Psoas muscle (tissue), 8 donors: Measurements from ENCODE around the gene ABHD3. TPM values are rescaled to one million over a fixed set of nuclear protein-coding genes. Genes with fewer than 3 reads are reported as not detected.
"Not testable (repeated sequence)": the region's sequence is repeated elsewhere in the genome, so short reads cannot be mapped to it uniquely, and the experiment has no call there.

ENCODE experiments used
- ATAC-seq, 4 donors: fragments of 200-7000 bp; cut with Tn5 transposase; one replicate each; pipeline ENCODE4 v1.9.1; 2020; ENCODE audit warnings: moderate library complexity in 3 of 4, mild to moderate bottlenecking in 2 of 4
- DNase-seq, 2 donors: peaks; one replicate each; pipeline ENCODE4 v3.0.0-alpha.2; 2020
- H3K27ac ChIP-seq: fragments of 200-600 bp; one replicate; pipeline ENCODE4 v1.8.0; 2022
- H3K27me3 ChIP-seq, 3 donors: fragments of 200-600 bp in 1 of 3; one replicate each; pipeline versions ENCODE4 v1.6.1 to v1.8.0; 2013 to 2022; ENCODE audit warnings: low read length in 2 of 3, mild to moderate bottlenecking in 2 of 3, moderate library complexity in 1 of 3; ENCODE audit not compliant: insufficient read depth in 3 of 3
- H3K36me3 ChIP-seq, 2 donors: fragments of 200-600 bp in 1 of 2; one replicate each; pipeline versions ENCODE4 v1.6.1 to v1.8.0; 2013 to 2022; ENCODE audit warnings: low read depth in 1 of 2, mild to moderate bottlenecking in 1 of 2, moderate library complexity in 1 of 2; ENCODE audit not compliant: insufficient read depth in 1 of 2
- H3K4me1 ChIP-seq: fragments of 200-600 bp; one replicate; pipeline ENCODE4 v1.8.0; 2022
- H3K4me3 ChIP-seq: fragments of 200-600 bp; one replicate; pipeline ENCODE4 v1.8.0; 2022; ENCODE audit warnings: mild to moderate bottlenecking
- H3K9me3 ChIP-seq: fragments of 200-600 bp; one replicate; pipeline ENCODE4 v1.8.0; 2022
- WGBS, 3 donors: extraction: QIAGEN DNeasy Blood & Tissue Kit; methylation state at CpG; one replicate each; pipeline versions ENCODE4 v1.1.6 to v1.1.7; 2013; 5-methylcytosine and 5-hydroxymethylcytosine counted together
- intact Hi-C, 2 donors: fragments of 100-400 bp; cut with DNase I; formaldehyde crosslinking; loops; one replicate each; pipeline versions ENCODE4 v1.11.0 to v1.14.2; 2022
- polyA plus RNA-seq, 3 donors: library from polyadenylated mRNA; stranded (reverse); fragments of 200-250 nt; gene quantifications; one replicate each; pipeline ENCODE4 v1.2.3, GENCODE V29; 2013
- total RNA-seq, 4 donors: library from RNA; stranded (reverse); fragmentation: NEBNext Ultra II Directional in 2 of 4; extraction: Animal tissue kit (Norgen Biotek cat#: 25700) in 2 of 4; gene quantifications; one replicate each; pipeline versions ENCODE4 v1.2.1 to v1.2.4, GENCODE V29; 2021 to 2023
- TF ChIP-seq, protein P1 (sequence below): fragments of 200-600 bp; IDR thresholded peaks from one replicate; pipeline ENCODE4 v1.8.0; 2022; ENCODE audit warnings: antibody characterized with exemption
- donor health status: healthy with polysubstance abuse.
- donor health status: DM: no; HTN: no; CAD: no; lungs with moderate emphysema.
- donor health status: Bipolar disorder and iron deficiency.
- donor health status: healthy.
- donor health status: DM: yes; HTN: yes; CAD: no.
- donor health status: DM: no; HTN: no; CAD: no.
- donor health status: DM: no; HTN: no; CAD: no.
- donor health status: DM: yes; HTN: yes; CAD: no.

ABHD3 gene
- total and polyA plus RNA-seq, 7 donors, result 3.8 to 12.4 (median 5.9) TPM

DNA sequence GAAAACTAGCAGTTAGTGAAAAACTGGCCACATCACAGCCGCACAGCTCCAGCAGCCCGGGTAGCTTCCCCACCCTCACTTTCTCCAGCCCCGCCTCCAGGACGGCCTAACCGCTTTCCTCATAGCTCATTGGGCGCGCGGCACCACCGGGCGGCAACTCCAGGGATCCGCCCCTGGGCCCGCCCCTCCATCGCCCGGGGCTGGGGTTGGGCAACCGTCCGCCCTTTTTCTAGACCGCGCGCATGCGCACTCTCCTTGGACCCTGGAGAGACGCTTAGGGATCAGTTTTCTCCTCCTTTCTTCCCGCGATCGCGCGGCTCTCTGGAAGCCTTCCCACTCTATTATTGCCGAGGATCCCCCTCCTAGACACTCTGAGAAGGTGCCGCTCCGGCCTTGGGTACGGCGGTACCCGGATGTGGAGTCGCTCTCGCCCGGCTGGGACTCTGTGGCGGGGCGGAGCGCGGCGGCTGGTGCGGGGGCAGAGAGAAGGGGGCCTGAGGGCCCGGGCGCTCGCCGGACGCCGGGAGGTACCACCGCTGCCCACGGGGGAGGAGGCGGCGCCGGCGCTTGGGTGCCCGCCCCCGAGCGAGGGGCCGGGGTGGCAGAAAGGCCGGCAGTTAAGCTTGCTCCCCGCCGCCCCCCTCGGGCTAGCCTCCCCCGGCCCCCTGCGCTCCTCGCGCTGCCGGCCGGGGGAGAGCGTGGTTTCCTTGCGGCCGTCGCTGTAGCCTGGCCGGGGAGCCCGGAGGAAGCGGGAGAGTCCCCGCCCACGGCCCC is 36.2 kb upstream of the ABHD3 start, which contains the start of gene MIB1:
Gene MIB1, plus strand, starts transcription at position 255 of the 774 bp plus-strand sequence. CDS start 792 bp downstream, outside the sequence.
- H3K36me3 ChIP-seq, result no peaks in the 10 kb centered on the region
- 0 to 2% (median 1%) methylated on average over 45 to 76 of the region's 76 CpGs for WGBS, 3 donors
- DNase-seq (peak; percentile 99), ATAC-seq (peak; percentile 98 to 99 (median 99))
- intact Hi-C loops, result loop anchor here (2.0 to 5.0 kb wide), 2 partner anchors 36 to 38 kb away; partner anchors contain the start of gene ABHD3 (in 2 of the 2)
- peak within 1 kb of the TSS; percentile 99 for H3K4me3 ChIP-seq
- H3K27ac ChIP-seq, result peak within 1 kb of the TSS; percentile 99
- TF ChIP-seq, protein P1, sequence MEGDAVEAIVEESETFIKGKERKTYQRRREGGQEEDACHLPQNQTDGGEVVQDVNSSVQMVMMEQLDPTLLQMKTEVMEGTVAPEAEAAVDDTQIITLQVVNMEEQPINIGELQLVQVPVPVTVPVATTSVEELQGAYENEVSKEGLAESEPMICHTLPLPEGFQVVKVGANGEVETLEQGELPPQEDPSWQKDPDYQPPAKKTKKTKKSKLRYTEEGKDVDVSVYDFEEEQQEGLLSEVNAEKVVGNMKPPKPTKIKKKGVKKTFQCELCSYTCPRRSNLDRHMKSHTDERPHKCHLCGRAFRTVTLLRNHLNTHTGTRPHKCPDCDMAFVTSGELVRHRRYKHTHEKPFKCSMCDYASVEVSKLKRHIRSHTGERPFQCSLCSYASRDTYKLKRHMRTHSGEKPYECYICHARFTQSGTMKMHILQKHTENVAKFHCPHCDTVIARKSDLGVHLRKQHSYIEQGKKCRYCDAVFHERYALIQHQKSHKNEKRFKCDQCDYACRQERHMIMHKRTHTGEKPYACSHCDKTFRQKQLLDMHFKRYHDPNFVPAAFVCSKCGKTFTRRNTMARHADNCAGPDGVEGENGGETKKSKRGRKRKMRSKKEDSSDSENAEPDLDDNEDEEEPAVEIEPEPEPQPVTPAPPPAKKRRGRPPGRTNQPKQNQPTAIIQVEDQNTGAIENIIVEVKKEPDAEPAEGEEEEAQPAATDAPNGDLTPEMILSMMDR, result peak; percentile 3
- peaks cover 5% of the 10 kb centered on the region for H3K9me3 ChIP-seq
- peaks cover 5% of the 10 kb centered on the region for H3K4me1 ChIP-seq
- no peaks in the 10 kb centered on the region for H3K27me3 ChIP-seq

DNA sequence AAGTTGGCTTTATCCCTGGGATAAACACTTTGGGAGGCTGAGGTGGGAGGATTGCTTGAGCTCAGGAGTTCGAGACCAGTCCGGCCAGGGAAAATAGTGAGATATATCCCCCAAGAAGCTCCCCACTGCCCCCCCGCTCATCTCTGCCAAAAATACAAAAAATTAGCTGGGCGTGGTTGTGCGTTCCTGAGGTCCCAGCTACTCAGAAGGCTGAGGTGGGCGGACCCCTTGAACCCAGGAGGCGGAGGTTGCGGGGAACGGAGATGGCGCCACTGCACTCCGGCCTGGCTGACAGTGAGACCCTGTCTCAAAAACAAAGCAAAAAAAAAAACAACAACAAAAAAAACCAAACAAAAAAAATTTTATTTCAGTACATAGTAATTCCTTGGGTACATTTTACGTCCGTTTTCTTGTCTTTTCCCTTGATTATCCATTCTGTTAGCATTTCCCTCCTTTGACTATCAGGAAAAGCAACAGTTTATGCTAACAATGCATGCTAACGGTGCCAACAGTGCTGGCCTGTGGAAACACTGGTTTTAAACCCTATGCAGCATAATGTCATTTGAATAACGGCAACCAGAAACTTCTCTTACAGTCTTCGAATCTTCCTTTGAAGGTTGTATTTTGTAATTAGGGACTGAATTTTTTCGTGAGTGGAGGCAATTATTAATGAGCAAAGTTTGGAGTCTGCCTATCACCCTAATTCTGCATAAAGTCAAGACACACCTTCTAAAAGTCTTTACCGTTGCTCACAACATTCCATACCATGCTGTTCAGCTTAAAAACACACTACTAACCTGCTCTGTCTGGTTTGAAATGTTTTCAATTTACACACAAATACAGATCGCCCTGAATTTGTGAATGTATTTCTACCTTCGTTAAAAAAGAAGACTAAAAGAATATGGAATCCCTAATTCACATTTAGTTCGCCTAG is 35.3 kb upstream of the ABHD3 start:
- Histone ChIP-seq H3K27me3 (no peaks in the 10 kb centered on the region), H3K36me3 (no peaks in the 10 kb centered on the region), H3K27ac (peak overlapping the region; percentile 99), H3K4me3 (peak overlapping the region; percentile 99), H3K4me1 (peaks cover 5% of the 10 kb centered on the region), H3K9me3 (peaks cover 5% of the 10 kb centered on the region)
- WGBS, 3 donors, result 46 to 48% (median 47%) methylated on average over 21 of the region's 21 CpGs
- ATAC-seq (peak; percentile 3 to 27 (median 10)), DNase-seq (no peak)
- intact Hi-C loops, result loop anchor here (2.0 to 5.0 kb wide), 2 partner anchors 35 to 38 kb away; partner anchors contain the start of gene ABHD3 (in 2 of the 2)
- TF ChIP-seq, protein P1, result no peak

- DNase-seq, H3K4me1 ChIP-seq, H3K27me3 ChIP-seq, H3K9me3 ChIP-seq, ATAC-seq, intact Hi-C loops, H3K4me3 ChIP-seq, H3K36me3 ChIP-seq, H3K27ac ChIP-seq: not testable (repeated sequence)
- WGBS, 3 donors, result 93 to 96% (median 93%) methylated on average over 4 of the region's 4 CpGs
Measured at GRCh38 chr18:21736926-21737325, 32.4 kb upstream of the ABHD3 start.

DNA sequence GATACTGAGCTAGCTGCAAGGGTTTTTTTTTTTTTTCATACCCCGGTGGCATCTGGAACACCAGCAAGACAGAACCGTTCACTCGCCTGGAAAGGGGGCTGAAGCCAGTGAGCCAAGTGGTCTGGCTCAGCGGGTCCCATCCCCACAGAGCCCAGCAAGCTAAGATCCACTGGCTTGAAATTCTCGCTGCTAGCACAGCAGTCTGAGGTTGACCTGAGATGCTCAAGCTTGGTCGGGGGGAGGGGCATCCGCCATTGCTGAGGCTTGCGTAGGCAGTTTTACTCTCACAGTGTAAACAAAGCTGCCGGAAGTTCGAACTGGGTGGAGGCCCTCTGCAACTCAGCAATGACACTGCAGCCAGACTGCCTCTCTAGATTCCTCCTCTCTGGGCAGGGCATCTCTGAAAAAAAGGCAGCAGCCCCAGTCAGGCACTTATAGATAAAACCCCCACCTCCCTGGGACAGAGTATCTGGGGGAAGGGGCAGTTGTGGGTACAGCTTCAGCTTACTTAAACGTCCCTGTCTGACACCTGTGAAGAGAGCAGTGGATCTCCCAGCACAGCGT is 31.0 kb upstream of the ABHD3 start:
- no peak for DNase-seq
- intact Hi-C loops, result no loop called here
- ATAC-seq, result no peak

More for the DNA sequence above, 31.0 kb upstream of the ABHD3 start:
- TF ChIP-seq, protein P1, result no peak
- 60 to 74% (median 73%) methylated on average over 12 of the region's 12 CpGs for WGBS, 3 donors
- H3K27me3 ChIP-seq, result no peaks in the 10 kb centered on the region
- no peak overlapping the region for H3K4me3 ChIP-seq
- no peak overlapping the region for H3K27ac ChIP-seq
- peaks cover 5% of the 10 kb centered on the region for H3K9me3 ChIP-seq
- H3K36me3 ChIP-seq, result no peaks in the 10 kb centered on the region
- peaks cover 5% of the 10 kb centered on the region for H3K4me1 ChIP-seq
